ENCODE measurements around the gene IPO9. TPM values are rescaled to one million over a fixed set of nuclear protein-coding genes. Genes with fewer than 3 reads are reported as not detected.

The IPO9 gene
- polyA plus RNA-seq, 1 experiment: 49.5 TPM

GRCh38 chr1:201891451-201892045 is 62.6 kb downstream of the IPO9 start:
- DNase-seq (ENCODE audit: low read depth): no peak
- POLR2A ChIA-PET: no interaction called here
- CTCF ChIA-PET: interaction anchor here (1.0 to 12.4 kb wide), 3 partner anchors 81 to 227 kb away, joined by 3 to 201 read pairs (median 3); no protein-coding TSS in a partner anchor
- Histone ChIP-seq H3K36me3 (ENCODE audit: control insufficient read depth, insufficient read depth, low read length) (peaks cover 1% of the 10 kb centered on the region; the same call in 1 of the 2 replicates), H3K4me3 (ENCODE audit: low read depth, low read length) (no peak overlapping the region), H3K27me3 (ENCODE audit: control insufficient read depth, insufficient read depth, low read length) (no peaks in the 10 kb centered on the region)
- no peak for TF ChIP-seq CTCF (IDR thresholded peaks at IDR 0.05; ENCODE audit: insufficient read depth, low read depth, low read length)

- POLR2A ChIA-PET: no interaction called here
- no peak for TF ChIP-seq CTCF (IDR thresholded peaks at IDR 0.05; ENCODE audit: insufficient read depth, low read depth, low read length)
- CTCF ChIA-PET: interaction anchor here (1.1 to 12.4 kb wide), 2 partner anchors 81 to 124 kb away, joined by 3 to 201 read pairs; no protein-coding TSS in a partner anchor
Measured at GRCh38 chr1:201892211-201892610, 63.3 kb downstream of the IPO9 start.

GRCh38 chr1:201893431-201893830 is 64.5 kb downstream of the IPO9 start:
- Histone ChIP-seq H3K27me3 (ENCODE audit: control insufficient read depth, insufficient read depth, low read length) (no peaks in the 10 kb centered on the region), H3K36me3 (ENCODE audit: control insufficient read depth, insufficient read depth, low read length) (peaks cover 7% of the 10 kb centered on the region; the same call in 1 of the 2 replicates), H3K4me3 (ENCODE audit: low read depth, low read length) (no peak overlapping the region)
- POLR2A ChIA-PET: interaction anchor here (0.7 kb wide), 2 partner anchors 44 to 425 kb away, joined by 4 read pairs; no protein-coding TSS in a partner anchor
- CTCF ChIA-PET: interaction anchor here (1.1 to 12.4 kb wide), 4 partner anchors 16 to 99 kb away, joined by 3 to 201 read pairs (median 65); no protein-coding TSS in a partner anchor
- no peak for TF ChIP-seq CTCF (IDR thresholded peaks at IDR 0.05; ENCODE audit: insufficient read depth, low read depth, low read length)
- no peak for DNase-seq (ENCODE audit: low read depth)

More at GRCh38 chr1:201892211-201892610, 63.3 kb downstream of the IPO9 start:
- no peak for DNase-seq (ENCODE audit: low read depth)
- no peaks in the 10 kb centered on the region for H3K27me3 ChIP-seq (ENCODE audit: control insufficient read depth, insufficient read depth, low read length)
- no peak overlapping the region for H3K4me3 ChIP-seq (ENCODE audit: low read depth, low read length)
- peaks cover 3% of the 10 kb centered on the region; the same call in 1 of the 2 replicates for H3K36me3 ChIP-seq (ENCODE audit: control insufficient read depth, insufficient read depth, low read length)

- no peak overlapping the region for H3K4me3 ChIP-seq (ENCODE audit: low read depth, low read length)
- ChIA-PET CTCF (interaction anchor here (0.6 to 12.4 kb wide), 17 partner anchors 11 to 245 kb away, joined by 3 to 201 read pairs (median 11); partner anchors contain the start of genes IPO9, LMOD1 and TIMM17A), POLR2A (interaction anchor here (0.5 to 0.7 kb wide), 3 partner anchors 60 to 426 kb away, joined by 4 to 12 read pairs (median 9); no protein-coding TSS in a partner anchor)
- DNase-seq (ENCODE audit: low read depth): no peak
- H3K27me3 ChIP-seq (ENCODE audit: control insufficient read depth, insufficient read depth, low read length): no peaks in the 10 kb centered on the region
- peaks cover 9% of the 10 kb centered on the region; the same call in 1 of the 2 replicates for H3K36me3 ChIP-seq (ENCODE audit: control insufficient read depth, insufficient read depth, low read length)
- no peak for TF ChIP-seq CTCF (IDR thresholded peaks at IDR 0.05; ENCODE audit: insufficient read depth, low read depth, low read length)
Measured at GRCh38 chr1:201894343-201895119, 65.6 kb downstream of the IPO9 start.

Measured in BJ (cell line).